ENCODE measurements around the gene PCK1.

- TF ChIP-seq, protein P1, sequence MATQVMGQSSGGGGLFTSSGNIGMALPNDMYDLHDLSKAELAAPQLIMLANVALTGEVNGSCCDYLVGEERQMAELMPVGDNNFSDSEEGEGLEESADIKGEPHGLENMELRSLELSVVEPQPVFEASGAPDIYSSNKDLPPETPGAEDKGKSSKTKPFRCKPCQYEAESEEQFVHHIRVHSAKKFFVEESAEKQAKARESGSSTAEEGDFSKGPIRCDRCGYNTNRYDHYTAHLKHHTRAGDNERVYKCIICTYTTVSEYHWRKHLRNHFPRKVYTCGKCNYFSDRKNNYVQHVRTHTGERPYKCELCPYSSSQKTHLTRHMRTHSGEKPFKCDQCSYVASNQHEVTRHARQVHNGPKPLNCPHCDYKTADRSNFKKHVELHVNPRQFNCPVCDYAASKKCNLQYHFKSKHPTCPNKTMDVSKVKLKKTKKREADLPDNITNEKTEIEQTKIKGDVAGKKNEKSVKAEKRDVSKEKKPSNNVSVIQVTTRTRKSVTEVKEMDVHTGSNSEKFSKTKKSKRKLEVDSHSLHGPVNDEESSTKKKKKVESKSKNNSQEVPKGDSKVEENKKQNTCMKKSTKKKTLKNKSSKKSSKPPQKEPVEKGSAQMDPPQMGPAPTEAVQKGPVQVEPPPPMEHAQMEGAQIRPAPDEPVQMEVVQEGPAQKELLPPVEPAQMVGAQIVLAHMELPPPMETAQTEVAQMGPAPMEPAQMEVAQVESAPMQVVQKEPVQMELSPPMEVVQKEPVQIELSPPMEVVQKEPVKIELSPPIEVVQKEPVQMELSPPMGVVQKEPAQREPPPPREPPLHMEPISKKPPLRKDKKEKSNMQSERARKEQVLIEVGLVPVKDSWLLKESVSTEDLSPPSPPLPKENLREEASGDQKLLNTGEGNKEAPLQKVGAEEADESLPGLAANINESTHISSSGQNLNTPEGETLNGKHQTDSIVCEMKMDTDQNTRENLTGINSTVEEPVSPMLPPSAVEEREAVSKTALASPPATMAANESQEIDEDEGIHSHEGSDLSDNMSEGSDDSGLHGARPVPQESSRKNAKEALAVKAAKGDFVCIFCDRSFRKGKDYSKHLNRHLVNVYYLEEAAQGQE (IDR thresholded peaks at IDR 0.05; ENCODE audit: insufficient read depth in 1 of 2, low read depth in 2 of 2, low read length in 2 of 2), result no peak
- no peak for TF ChIP-seq POLR2AphosphoS5 (IDR thresholded peaks at IDR 0.05; ENCODE audit: low read depth, low read length)
- TF ChIP-seq TAF1 (IDR thresholded peaks at IDR 0.05; ENCODE audit: borderline replicate concordance, insufficient read depth, low read length), result no peak
- no peak for TF ChIP-seq SIN3A (IDR thresholded peaks at IDR 0.05; ENCODE audit: borderline replicate concordance, insufficient read depth, low read length)
Measured at GRCh38 chr20:57526885-57527460, 33.9 kb upstream of the PCK1 start.
